A549 (cell line): ENCODE results near the gene HOOK1.

Experiments
- ZNF302 ChIP-seq: fragments of 250-450 bp; sonication (Bioruptor Pico); IDR thresholded peaks from 2 replicates; pipeline ENCODE4 v1.9.0; 2021; ENCODE audit warnings: inconsistent platforms, mild to moderate bottlenecking, moderate library complexity
- TF ChIP-seq, protein P1 (sequence below): fragments of >200 bp; sonication (Bioruptor Twin); formaldehyde crosslinking; IDR thresholded peaks from 3 replicates; pipeline ENCODE4 v1.5.1; 2016

DNA sequence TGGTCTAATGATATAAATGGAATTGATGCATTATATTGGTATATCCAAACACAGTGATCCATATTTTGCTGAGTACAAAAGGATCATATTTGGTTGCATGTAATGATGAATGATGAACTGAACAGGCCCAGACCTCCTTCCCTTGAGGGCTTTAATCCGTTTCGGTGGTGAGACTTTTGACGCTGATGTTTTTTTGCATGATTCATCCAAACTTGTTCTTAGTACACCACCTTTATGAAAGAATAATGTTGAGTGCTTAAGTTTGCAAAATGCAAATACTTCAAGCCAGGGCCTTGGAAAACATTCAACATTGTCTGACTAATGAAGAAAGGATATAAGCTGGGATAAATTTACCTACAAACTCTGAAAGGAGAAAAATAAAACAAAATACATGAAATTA lies 19.2 kb downstream of the HOOK1 start:
- TF ChIP-seq ZNF302: no peak
- TF ChIP-seq, protein P1, sequence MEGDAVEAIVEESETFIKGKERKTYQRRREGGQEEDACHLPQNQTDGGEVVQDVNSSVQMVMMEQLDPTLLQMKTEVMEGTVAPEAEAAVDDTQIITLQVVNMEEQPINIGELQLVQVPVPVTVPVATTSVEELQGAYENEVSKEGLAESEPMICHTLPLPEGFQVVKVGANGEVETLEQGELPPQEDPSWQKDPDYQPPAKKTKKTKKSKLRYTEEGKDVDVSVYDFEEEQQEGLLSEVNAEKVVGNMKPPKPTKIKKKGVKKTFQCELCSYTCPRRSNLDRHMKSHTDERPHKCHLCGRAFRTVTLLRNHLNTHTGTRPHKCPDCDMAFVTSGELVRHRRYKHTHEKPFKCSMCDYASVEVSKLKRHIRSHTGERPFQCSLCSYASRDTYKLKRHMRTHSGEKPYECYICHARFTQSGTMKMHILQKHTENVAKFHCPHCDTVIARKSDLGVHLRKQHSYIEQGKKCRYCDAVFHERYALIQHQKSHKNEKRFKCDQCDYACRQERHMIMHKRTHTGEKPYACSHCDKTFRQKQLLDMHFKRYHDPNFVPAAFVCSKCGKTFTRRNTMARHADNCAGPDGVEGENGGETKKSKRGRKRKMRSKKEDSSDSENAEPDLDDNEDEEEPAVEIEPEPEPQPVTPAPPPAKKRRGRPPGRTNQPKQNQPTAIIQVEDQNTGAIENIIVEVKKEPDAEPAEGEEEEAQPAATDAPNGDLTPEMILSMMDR: no peak
